ENCODE data around the gene ARL2BP. TPM values are rescaled to one million over a fixed set of nuclear protein-coding genes. Genes with fewer than 3 reads are reported as not detected.
"Not testable (repeated sequence)": the region's sequence is repeated elsewhere in the genome, so short reads cannot be mapped to it uniquely, and the experiment has no call there.

ARL2BP gene
- total RNA-seq, result 37.1 TPM

GRCh38 chr16:57244767-57245471 is at the start of gene ARL2BP:
TSS of gene ARL2BP (plus strand) at chr16:57245259. CDS start at chr16:57245368, 109 bp downstream.
- H3K27ac ChIP-seq (ENCODE audit: low read depth, low read length), result peak within 1 kb of the TSS; percentile 87
- H3K36me3 ChIP-seq (ENCODE audit: control insufficient read depth in 3 of 3, insufficient read depth in 3 of 3, low read length in 3 of 3), result peaks cover 20 to 22% (median 21%) of the 10 kb centered on the region in 3 donors
- no peaks in the 10 kb centered on the region for H3K27me3 ChIP-seq (ENCODE audit: control insufficient read depth in 3 of 3, insufficient read depth in 3 of 3, low read length in 3 of 3)
- H3K9ac ChIP-seq (ENCODE audit: low read depth in 1 of 3, low read length in 3 of 3), result peak within 1 kb of the TSS; percentile 80 to 90 (median 81)
- peak within 1 kb of the TSS; percentile 69 to 89 (median 82) for H3K4me3 ChIP-seq (ENCODE audit: low read length in 3 of 3)
- no peaks in the 10 kb centered on the region for H3K9me3 ChIP-seq (ENCODE audit: control insufficient read depth in 3 of 3, low read length in 3 of 3)
- peaks cover 2 to 6% (median 5%) of the 10 kb centered on the region in 3 donors for H3K4me1 ChIP-seq (ENCODE audit: control insufficient read depth in 3 of 3, insufficient read depth in 3 of 3, low read length in 3 of 3)

GRCh38 chr16:57196286-57196685 is 48.8 kb upstream of the ARL2BP start:
- no peak overlapping the region for H3K4me3 ChIP-seq (ENCODE audit: low read length in 3 of 3)
- no peak overlapping the region for H3K27ac ChIP-seq (ENCODE audit: low read depth, low read length)
- H3K4me1 ChIP-seq (ENCODE audit: control insufficient read depth in 3 of 3, insufficient read depth in 3 of 3, low read length in 3 of 3), result peaks cover 0 to 2% (median 0%) of the 10 kb centered on the region in 3 donors

GRCh38 chr16:57196753-57197152 is 48.3 kb upstream of the ARL2BP start:
- no peak overlapping the region for H3K9ac ChIP-seq (ENCODE audit: low read depth in 1 of 3, low read length in 3 of 3)
- H3K36me3 ChIP-seq (ENCODE audit: control insufficient read depth in 3 of 3, insufficient read depth in 3 of 3, low read length in 3 of 3), result peaks cover 0 to 1% (median 0%) of the 10 kb centered on the region in 3 donors
- no peak overlapping the region for H3K27ac ChIP-seq (ENCODE audit: low read depth, low read length)
- H3K27me3 ChIP-seq (ENCODE audit: control insufficient read depth in 3 of 3, insufficient read depth in 3 of 3, low read length in 3 of 3), result no peaks in the 10 kb centered on the region
- H3K4me3 ChIP-seq (ENCODE audit: low read length in 3 of 3), result no peak overlapping the region
- H3K9me3 ChIP-seq (ENCODE audit: control insufficient read depth in 3 of 3, low read length in 3 of 3), result no peaks in the 10 kb centered on the region
- no peaks in the 10 kb centered on the region for H3K4me1 ChIP-seq (ENCODE audit: control insufficient read depth in 3 of 3, insufficient read depth in 3 of 3, low read length in 3 of 3)

More at GRCh38 chr16:57196286-57196685, 48.8 kb upstream of the ARL2BP start:
- H3K36me3 ChIP-seq (ENCODE audit: control insufficient read depth in 3 of 3, insufficient read depth in 3 of 3, low read length in 3 of 3), result peaks cover 0 to 1% (median 0%) of the 10 kb centered on the region in 3 donors
- no peak overlapping the region for H3K9ac ChIP-seq (ENCODE audit: low read depth in 1 of 3, low read length in 3 of 3)
- H3K9me3 ChIP-seq (ENCODE audit: control insufficient read depth in 3 of 3, low read length in 3 of 3), result no peaks in the 10 kb centered on the region
- H3K27me3 ChIP-seq (ENCODE audit: control insufficient read depth in 3 of 3, insufficient read depth in 3 of 3, low read length in 3 of 3), result no peaks in the 10 kb centered on the region

GRCh38 chr16:57200321-57200720 is 44.7 kb upstream of the ARL2BP start:
- H3K36me3 ChIP-seq (ENCODE audit: control insufficient read depth in 3 of 3, insufficient read depth in 3 of 3, low read length in 3 of 3), result peaks cover 8 to 11% (median 10%) of the 10 kb centered on the region in 3 donors
- not testable (repeated sequence) for H3K27me3 ChIP-seq (ENCODE audit: control insufficient read depth in 3 of 3, insufficient read depth in 3 of 3, low read length in 3 of 3); H3K9me3 ChIP-seq (ENCODE audit: control insufficient read depth in 3 of 3, low read length in 3 of 3); H3K4me1 ChIP-seq (ENCODE audit: control insufficient read depth in 3 of 3, insufficient read depth in 3 of 3, low read length in 3 of 3); H3K27ac ChIP-seq (ENCODE audit: low read depth, low read length); H3K9ac ChIP-seq (ENCODE audit: low read depth in 1 of 3, low read length in 3 of 3); H3K4me3 ChIP-seq (ENCODE audit: low read length in 3 of 3)

- H3K36me3 ChIP-seq (ENCODE audit: control insufficient read depth in 3 of 3, insufficient read depth in 3 of 3, low read length in 3 of 3), result peaks cover 12 to 17% (median 14%) of the 10 kb centered on the region in 3 donors
- H3K9ac ChIP-seq (ENCODE audit: low read depth in 1 of 3, low read length in 3 of 3); H3K27ac ChIP-seq (ENCODE audit: low read depth, low read length); H3K27me3 ChIP-seq (ENCODE audit: control insufficient read depth in 3 of 3, insufficient read depth in 3 of 3, low read length in 3 of 3); H3K4me3 ChIP-seq (ENCODE audit: low read length in 3 of 3); H3K4me1 ChIP-seq (ENCODE audit: control insufficient read depth in 3 of 3, insufficient read depth in 3 of 3, low read length in 3 of 3); H3K9me3 ChIP-seq (ENCODE audit: control insufficient read depth in 3 of 3, low read length in 3 of 3): not testable (repeated sequence)
Measured at GRCh38 chr16:57200926-57201325, 44.1 kb upstream of the ARL2BP start.

GRCh38 chr16:57202095-57202886 is 42.8 kb upstream of the ARL2BP start:
- no peak overlapping the region for H3K4me3 ChIP-seq (ENCODE audit: low read length in 3 of 3)
- no peaks in the 10 kb centered on the region for H3K27me3 ChIP-seq (ENCODE audit: control insufficient read depth in 3 of 3, insufficient read depth in 3 of 3, low read length in 3 of 3)
- H3K9ac ChIP-seq (ENCODE audit: low read depth in 1 of 3, low read length in 3 of 3), result no peak overlapping the region
- H3K9me3 ChIP-seq (ENCODE audit: control insufficient read depth in 3 of 3, low read length in 3 of 3), result no peaks in the 10 kb centered on the region
- no peaks in the 10 kb centered on the region for H3K4me1 ChIP-seq (ENCODE audit: control insufficient read depth in 3 of 3, insufficient read depth in 3 of 3, low read length in 3 of 3)
- no peak overlapping the region for H3K27ac ChIP-seq (ENCODE audit: low read depth, low read length)
- peaks cover 14 to 22% (median 15%) of the 10 kb centered on the region in 3 donors for H3K36me3 ChIP-seq (ENCODE audit: control insufficient read depth in 3 of 3, insufficient read depth in 3 of 3, low read length in 3 of 3)

GRCh38 chr16:57203451-57203850 is 41.6 kb upstream of the ARL2BP start:
- Histone ChIP-seq H3K4me3 (ENCODE audit: low read length in 3 of 3) (no peak overlapping the region), H3K9me3 (ENCODE audit: control insufficient read depth in 3 of 3, low read length in 3 of 3) (no peaks in the 10 kb centered on the region), H3K27ac (ENCODE audit: low read depth, low read length) (no peak overlapping the region), H3K4me1 (ENCODE audit: control insufficient read depth in 3 of 3, insufficient read depth in 3 of 3, low read length in 3 of 3) (no peaks in the 10 kb centered on the region), H3K36me3 (ENCODE audit: control insufficient read depth in 3 of 3, insufficient read depth in 3 of 3, low read length in 3 of 3) (peaks cover 17 to 29% (median 21%) of the 10 kb centered on the region in 3 donors), H3K9ac (ENCODE audit: low read depth in 1 of 3, low read length in 3 of 3) (no peak overlapping the region), H3K27me3 (ENCODE audit: control insufficient read depth in 3 of 3, insufficient read depth in 3 of 3, low read length in 3 of 3) (no peaks in the 10 kb centered on the region)

GRCh38 chr16:57204675-57205074 is 40.4 kb upstream of the ARL2BP start:
- Histone ChIP-seq H3K27me3 (ENCODE audit: control insufficient read depth in 3 of 3, insufficient read depth in 3 of 3, low read length in 3 of 3) (no peaks in the 10 kb centered on the region), H3K9me3 (ENCODE audit: control insufficient read depth in 3 of 3, low read length in 3 of 3) (no peaks in the 10 kb centered on the region), H3K4me3 (ENCODE audit: low read length in 3 of 3) (no peak overlapping the region), H3K27ac (ENCODE audit: low read depth, low read length) (no peak overlapping the region), H3K9ac (ENCODE audit: low read depth in 1 of 3, low read length in 3 of 3) (no peak overlapping the region), H3K36me3 (ENCODE audit: control insufficient read depth in 3 of 3, insufficient read depth in 3 of 3, low read length in 3 of 3) (peaks cover 17 to 29% (median 25%) of the 10 kb centered on the region in 3 donors), H3K4me1 (ENCODE audit: control insufficient read depth in 3 of 3, insufficient read depth in 3 of 3, low read length in 3 of 3) (no peaks in the 10 kb centered on the region)

- H3K27me3 ChIP-seq (ENCODE audit: control insufficient read depth in 3 of 3, insufficient read depth in 3 of 3, low read length in 3 of 3), result no peaks in the 10 kb centered on the region
- H3K9me3 ChIP-seq (ENCODE audit: control insufficient read depth in 3 of 3, low read length in 3 of 3), result no peaks in the 10 kb centered on the region
- H3K27ac ChIP-seq (ENCODE audit: low read depth, low read length), result no peak overlapping the region
- H3K4me1 ChIP-seq (ENCODE audit: control insufficient read depth in 3 of 3, insufficient read depth in 3 of 3, low read length in 3 of 3), result no peaks in the 10 kb centered on the region
- H3K4me3 ChIP-seq (ENCODE audit: low read length in 3 of 3), result no peak overlapping the region
- peaks cover 23 to 45% (median 43%) of the 10 kb centered on the region in 3 donors for H3K36me3 ChIP-seq (ENCODE audit: control insufficient read depth in 3 of 3, insufficient read depth in 3 of 3, low read length in 3 of 3)
- no peak overlapping the region for H3K9ac ChIP-seq (ENCODE audit: low read depth in 1 of 3, low read length in 3 of 3)
Measured at GRCh38 chr16:57208926-57209325, 36.1 kb upstream of the ARL2BP start.

GRCh38 chr16:57209780-57210179 is 35.3 kb upstream of the ARL2BP start:
- H3K4me3 ChIP-seq (ENCODE audit: low read length in 3 of 3), result no peak overlapping the region
- H3K9me3 ChIP-seq (ENCODE audit: control insufficient read depth in 3 of 3, low read length in 3 of 3), result no peaks in the 10 kb centered on the region
- peaks cover 24 to 49% (median 45%) of the 10 kb centered on the region in 3 donors for H3K36me3 ChIP-seq (ENCODE audit: control insufficient read depth in 3 of 3, insufficient read depth in 3 of 3, low read length in 3 of 3)
- no peaks in the 10 kb centered on the region for H3K27me3 ChIP-seq (ENCODE audit: control insufficient read depth in 3 of 3, insufficient read depth in 3 of 3, low read length in 3 of 3)
- H3K27ac ChIP-seq (ENCODE audit: low read depth, low read length), result no peak overlapping the region
- no peak overlapping the region for H3K9ac ChIP-seq (ENCODE audit: low read depth in 1 of 3, low read length in 3 of 3)
- no peaks in the 10 kb centered on the region for H3K4me1 ChIP-seq (ENCODE audit: control insufficient read depth in 3 of 3, insufficient read depth in 3 of 3, low read length in 3 of 3)
